AG04449 (cell line): ENCODE measurements around the gene RBMS3.

Experiments used
- CTCF ChIA-PET: fragments of 350-600 bp; formaldehyde crosslinking; extraction: SDS; loops from one replicate; lab custom pipeline; 2021; ENCODE audit warnings: antibody characterized with exemption; lab: Yijun Ruan, JAX
- POLR2A ChIA-PET: fragments of 400-600, 350-600 bp; formaldehyde crosslinking; extraction: SDS; loops from one replicate; lab custom pipeline; 2020; ENCODE audit warnings: antibody characterized with exemption, inconsistent platforms; lab: Yijun Ruan, JAX
- DNase-seq: peaks from one replicate; pipeline ENCODE4 v3.0.0-alpha.2; 2010; ENCODE audit warnings: low read depth, low spot score
- H3K4me3 ChIP-seq: 2 replicates; pipeline ENCODE4 v1.5.1; 2011; ENCODE audit warnings: low read depth, mild to moderate bottlenecking, control low read depth, low read length
- TF ChIP-seq, protein P1 (sequence below): IDR thresholded peaks from one replicate; pipeline ENCODE4 v1.5.1; 2011; ENCODE audit warnings: mild to moderate bottlenecking, moderate library complexity, low read length, control low read depth, inconsistent platforms; ENCODE audit not compliant: insufficient read depth; ENCODE audit errors: missing control alignments

RBMS3 gene

DNA sequence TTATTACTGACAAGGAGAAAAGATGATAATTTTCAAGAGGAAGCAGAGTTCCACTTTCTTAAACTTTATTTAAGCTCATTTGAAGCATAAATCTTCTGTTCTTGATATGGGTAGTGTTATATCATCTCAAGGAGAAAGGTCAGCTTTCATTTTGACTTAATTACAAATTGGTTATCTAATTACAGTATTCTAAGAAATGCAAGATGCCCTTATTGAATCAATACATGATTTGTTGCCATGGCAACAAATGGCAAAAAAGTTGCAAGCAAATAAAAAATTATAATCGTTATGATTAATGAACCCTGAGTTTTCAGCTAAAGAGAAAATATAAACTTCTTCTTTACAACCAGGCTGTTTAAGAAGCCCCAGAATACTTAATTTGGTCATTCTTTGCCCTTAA, 622.7 kb downstream of the RBMS3 start:
- POLR2A ChIA-PET = no interaction called here
- CTCF ChIA-PET = no interaction called here
- no peak for DNase-seq

DNA sequence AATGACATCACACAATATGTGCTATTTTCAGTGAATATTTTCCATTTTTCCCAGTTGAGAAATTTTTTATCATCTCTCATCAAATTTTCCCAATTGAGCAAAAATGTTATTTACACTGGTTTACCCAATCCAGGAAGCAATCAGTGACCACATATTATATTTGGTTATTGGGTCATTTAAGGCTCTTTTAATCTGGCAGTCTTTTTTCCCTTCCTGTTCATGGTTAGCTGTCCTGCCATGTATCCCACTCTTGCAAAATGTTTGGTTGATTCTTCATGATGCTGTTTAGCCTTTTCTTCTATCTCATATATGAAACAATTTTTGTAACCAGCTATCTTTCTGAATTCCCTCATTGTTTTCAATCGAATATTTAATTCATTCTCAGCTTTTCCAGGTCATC, 626.0 kb downstream of the RBMS3 start:
- no peak for DNase-seq
- POLR2A ChIA-PET = no interaction called here
- CTCF ChIA-PET = no interaction called here
- no peak overlapping the region for H3K4me3 ChIP-seq
- TF ChIP-seq, protein P1, sequence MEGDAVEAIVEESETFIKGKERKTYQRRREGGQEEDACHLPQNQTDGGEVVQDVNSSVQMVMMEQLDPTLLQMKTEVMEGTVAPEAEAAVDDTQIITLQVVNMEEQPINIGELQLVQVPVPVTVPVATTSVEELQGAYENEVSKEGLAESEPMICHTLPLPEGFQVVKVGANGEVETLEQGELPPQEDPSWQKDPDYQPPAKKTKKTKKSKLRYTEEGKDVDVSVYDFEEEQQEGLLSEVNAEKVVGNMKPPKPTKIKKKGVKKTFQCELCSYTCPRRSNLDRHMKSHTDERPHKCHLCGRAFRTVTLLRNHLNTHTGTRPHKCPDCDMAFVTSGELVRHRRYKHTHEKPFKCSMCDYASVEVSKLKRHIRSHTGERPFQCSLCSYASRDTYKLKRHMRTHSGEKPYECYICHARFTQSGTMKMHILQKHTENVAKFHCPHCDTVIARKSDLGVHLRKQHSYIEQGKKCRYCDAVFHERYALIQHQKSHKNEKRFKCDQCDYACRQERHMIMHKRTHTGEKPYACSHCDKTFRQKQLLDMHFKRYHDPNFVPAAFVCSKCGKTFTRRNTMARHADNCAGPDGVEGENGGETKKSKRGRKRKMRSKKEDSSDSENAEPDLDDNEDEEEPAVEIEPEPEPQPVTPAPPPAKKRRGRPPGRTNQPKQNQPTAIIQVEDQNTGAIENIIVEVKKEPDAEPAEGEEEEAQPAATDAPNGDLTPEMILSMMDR = no peak

More for the DNA sequence above, 622.7 kb downstream of the RBMS3 start:
- TF ChIP-seq, protein P1 = no peak
- no peak overlapping the region for H3K4me3 ChIP-seq

DNA sequence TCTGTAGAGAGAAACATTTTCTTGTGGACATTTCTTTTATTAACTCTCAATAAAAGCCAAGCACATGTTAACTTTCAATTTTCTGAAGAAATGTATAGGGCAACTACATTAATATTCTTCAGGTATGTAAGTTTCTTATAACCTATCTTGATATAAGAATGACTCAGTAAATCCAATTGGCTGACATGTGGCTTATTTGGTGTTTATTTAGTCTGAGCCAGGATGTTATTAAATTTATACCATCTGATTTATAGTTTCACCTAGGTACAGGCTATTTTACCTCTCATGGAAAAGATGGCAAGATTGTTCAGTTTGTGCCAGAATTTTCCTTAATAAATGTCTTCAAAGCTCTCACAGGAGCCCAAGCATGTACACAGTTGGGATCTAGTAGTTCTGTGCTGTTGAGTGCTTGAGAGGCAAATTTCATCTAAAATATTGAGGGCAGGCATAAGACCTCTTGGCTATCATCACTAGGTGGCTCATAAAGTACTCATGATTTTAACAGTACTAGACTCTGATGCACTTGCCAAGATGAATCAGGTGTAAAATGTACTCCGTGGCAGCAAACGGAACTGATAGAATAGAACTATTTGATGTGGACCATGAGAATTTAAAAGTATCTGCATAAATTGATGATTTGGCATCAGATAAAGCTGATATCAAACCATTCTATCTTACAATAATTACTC, 631.9 kb downstream of the RBMS3 start:
- no peak overlapping the region for H3K4me3 ChIP-seq
- TF ChIP-seq, protein P1 = no peak
- ChIA-PET POLR2A (no interaction called here), CTCF (no interaction called here)
- no peak for DNase-seq

DNA sequence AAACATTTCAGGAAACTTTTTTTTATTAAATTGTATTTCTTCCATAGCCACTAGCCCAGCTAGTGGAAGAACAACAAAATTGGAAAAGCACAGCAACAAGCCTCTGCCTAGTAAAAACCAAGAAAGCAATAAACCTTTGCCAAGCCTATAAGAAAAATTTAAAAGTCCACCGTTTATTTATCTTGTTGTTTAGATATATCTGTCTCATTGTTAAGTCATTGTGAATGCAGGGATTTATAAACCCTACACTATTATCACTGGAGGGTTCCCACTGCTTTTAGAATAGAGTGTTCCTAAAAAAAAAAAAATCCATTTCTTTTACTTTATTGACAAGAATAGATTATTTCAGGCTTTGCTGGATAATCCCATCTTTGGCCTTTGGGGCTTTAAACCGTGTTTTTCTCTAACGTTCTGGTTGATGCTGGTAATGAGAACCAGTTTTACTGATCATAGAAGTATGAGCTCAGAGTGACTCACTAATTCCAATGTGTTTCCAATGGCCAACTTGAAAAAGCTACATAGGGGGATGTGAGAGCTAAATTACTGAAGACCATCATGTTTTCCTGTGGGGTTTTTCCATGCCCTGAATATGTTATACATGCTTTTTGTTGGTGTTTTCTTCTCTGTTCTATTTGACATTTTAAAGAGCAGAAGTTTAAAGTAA, 634.1 kb downstream of the RBMS3 start:
- DNase-seq = peak; percentile 42
- POLR2A ChIA-PET = interaction anchor here (0.7 kb wide), 1 partner anchor 925 kb away, joined by 3 read pairs; no protein-coding TSS in a partner anchor
- TF ChIP-seq, protein P1 = no peak
- no peak overlapping the region for H3K4me3 ChIP-seq
- CTCF ChIA-PET = no interaction called here

DNA sequence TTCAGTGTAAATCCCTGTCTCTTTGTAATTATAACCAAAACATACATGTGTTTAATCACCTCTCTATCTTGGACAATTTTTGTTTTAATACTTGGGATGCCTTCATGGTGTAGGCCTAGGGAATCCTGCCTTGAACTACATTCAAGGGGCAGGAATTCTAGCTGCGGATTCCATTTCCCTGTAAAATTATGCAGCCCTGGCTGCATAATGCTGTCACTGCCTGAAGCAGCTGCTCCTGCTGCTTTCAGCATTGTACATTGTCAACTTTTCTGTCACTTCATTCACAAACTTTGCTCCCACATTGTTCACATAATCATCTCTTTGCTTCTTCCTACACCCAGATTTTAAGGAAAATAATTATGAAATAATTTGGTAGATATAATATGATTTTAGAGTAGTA, 638.7 kb downstream of the RBMS3 start:
- no peak overlapping the region for H3K4me3 ChIP-seq
- no peak for DNase-seq
- CTCF ChIA-PET = interaction anchor here (1.0 kb wide), 2 partner anchors 9 to 22 kb away, joined by 3 read pairs; no protein-coding TSS in a partner anchor
- TF ChIP-seq, protein P1 = no peak
- POLR2A ChIA-PET = no interaction called here

DNA sequence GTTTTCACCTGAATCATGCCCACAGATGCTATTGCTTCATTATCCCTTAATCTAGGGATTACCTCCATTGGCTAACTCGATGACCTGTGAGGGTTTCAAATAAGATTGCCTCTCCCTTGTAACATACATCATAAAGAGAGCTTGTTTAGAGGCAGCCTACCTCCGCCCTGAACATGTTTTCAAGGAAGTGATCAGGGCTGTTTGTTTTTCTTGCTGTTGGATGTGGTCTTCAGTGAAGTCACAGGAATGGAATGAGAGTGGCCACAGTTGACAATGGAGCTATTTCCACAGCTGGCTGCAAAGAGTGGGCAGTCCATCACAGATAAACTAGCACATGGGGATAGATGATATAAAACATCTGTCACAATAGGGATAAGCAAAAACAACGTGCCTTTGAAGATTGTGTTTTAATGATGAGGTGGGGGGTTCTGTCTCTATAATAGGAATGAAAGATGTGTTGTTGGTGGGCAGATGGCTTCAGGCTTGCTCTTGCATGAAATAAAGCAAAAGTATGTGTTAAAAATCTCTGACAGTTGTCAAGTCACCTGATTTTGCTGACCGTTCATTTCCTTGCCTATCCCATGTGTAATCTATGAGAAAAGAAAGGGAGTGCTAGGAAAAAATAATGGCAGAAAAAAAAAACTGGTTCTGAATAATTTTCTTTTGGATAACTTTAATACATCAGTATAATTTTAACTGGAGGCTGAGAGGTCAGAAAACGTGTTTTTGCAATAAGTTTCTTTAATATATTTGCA, 642.3 kb downstream of the RBMS3 start:
- H3K4me3 ChIP-seq = no peak overlapping the region
- CTCF ChIA-PET = interaction anchor here (1.6 kb wide), 1 partner anchor 13 kb away, joined by 3 read pairs; no protein-coding TSS in a partner anchor
- TF ChIP-seq, protein P1 = no peak
- POLR2A ChIA-PET = no interaction called here
- DNase-seq = peak; percentile 14
